HL-60 (cell line): ENCODE measurements around the gene VPS13D.

Experiments
- DNase-seq, 2 experiments: peaks; one replicate each; pipeline ENCODE4 v3.0.0-alpha.2; 2010 to 2020; ENCODE audit warnings: low read depth in 1 of 2, low spot score in 1 of 2
- H3K27ac ChIP-seq: fragments of 250-450 bp; sonication (Bioruptor Pico); replicated peaks from 2 replicates; pipeline ENCODE4 v1.5.1; 2020; ENCODE audit warnings: mild to moderate bottlenecking, moderate library complexity
- H3K27me3 ChIP-seq: fragments of 250-450 bp; sonication (Bioruptor Pico); 2 replicates; pipeline ENCODE4 v1.5.1; 2021; ENCODE audit warnings: mild to moderate bottlenecking, moderate library complexity; ENCODE audit not compliant: insufficient read depth, poor library complexity, severe bottlenecking
- H3K4me3 ChIP-seq: replicated peaks from 2 replicates; pipeline ENCODE4 v1.5.1; 2011; ENCODE audit warnings: mild to moderate bottlenecking, control low read depth, low read length; ENCODE audit not compliant: insufficient read depth
- GABPA ChIP-seq: IDR thresholded peaks from 2 replicates; pipeline ENCODE4 v1.6.1; 2012; ENCODE audit warnings: low read depth
- POLR2AphosphoS5 ChIP-seq: IDR thresholded peaks from 2 replicates; pipeline ENCODE4 v1.6.1; 2012; ENCODE audit warnings: low read depth
- SPI1 ChIP-seq: IDR thresholded peaks from 2 replicates; pipeline ENCODE4 v1.6.1; 2012; ENCODE audit warnings: low read depth, mild to moderate bottlenecking, borderline replicate concordance
- TF ChIP-seq, protein P1 (sequence below): IDR thresholded peaks from 2 replicates; pipeline ENCODE4 v1.6.1; 2012; ENCODE audit warnings: low read depth; ENCODE audit not compliant: insufficient replicate concordance
- TF ChIP-seq, protein P2 (sequence below): IDR thresholded peaks from one replicate; pipeline ENCODE4 v1.5.1; 2011; ENCODE audit warnings: low read length, control low read depth, inconsistent platforms; ENCODE audit not compliant: insufficient read depth

Gene VPS13D

DNA sequence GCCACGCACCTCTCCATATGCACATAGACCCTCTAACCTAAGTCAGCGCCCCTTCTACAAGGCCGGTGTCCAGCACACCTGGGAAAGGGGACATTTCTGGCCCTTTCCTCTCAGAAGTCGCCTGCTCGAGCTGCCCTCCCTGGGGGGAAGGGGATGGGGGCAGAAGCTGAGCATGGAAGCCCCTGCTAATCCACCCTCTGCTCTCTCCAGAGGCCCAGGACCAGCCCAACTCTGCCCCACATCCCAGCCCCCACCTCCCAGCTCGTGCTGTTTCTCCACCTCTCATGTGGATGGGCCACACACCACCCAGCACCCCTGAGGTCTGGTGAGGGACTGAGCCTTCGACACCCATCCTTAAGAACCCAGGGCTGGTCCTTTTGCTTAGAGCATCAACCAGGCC, 48.3 kb upstream of the VPS13D start:
- no peak for DNase-seq
- no peaks in the 10 kb centered on the region for H3K27me3 ChIP-seq
- TF ChIP-seq, protein P1, sequence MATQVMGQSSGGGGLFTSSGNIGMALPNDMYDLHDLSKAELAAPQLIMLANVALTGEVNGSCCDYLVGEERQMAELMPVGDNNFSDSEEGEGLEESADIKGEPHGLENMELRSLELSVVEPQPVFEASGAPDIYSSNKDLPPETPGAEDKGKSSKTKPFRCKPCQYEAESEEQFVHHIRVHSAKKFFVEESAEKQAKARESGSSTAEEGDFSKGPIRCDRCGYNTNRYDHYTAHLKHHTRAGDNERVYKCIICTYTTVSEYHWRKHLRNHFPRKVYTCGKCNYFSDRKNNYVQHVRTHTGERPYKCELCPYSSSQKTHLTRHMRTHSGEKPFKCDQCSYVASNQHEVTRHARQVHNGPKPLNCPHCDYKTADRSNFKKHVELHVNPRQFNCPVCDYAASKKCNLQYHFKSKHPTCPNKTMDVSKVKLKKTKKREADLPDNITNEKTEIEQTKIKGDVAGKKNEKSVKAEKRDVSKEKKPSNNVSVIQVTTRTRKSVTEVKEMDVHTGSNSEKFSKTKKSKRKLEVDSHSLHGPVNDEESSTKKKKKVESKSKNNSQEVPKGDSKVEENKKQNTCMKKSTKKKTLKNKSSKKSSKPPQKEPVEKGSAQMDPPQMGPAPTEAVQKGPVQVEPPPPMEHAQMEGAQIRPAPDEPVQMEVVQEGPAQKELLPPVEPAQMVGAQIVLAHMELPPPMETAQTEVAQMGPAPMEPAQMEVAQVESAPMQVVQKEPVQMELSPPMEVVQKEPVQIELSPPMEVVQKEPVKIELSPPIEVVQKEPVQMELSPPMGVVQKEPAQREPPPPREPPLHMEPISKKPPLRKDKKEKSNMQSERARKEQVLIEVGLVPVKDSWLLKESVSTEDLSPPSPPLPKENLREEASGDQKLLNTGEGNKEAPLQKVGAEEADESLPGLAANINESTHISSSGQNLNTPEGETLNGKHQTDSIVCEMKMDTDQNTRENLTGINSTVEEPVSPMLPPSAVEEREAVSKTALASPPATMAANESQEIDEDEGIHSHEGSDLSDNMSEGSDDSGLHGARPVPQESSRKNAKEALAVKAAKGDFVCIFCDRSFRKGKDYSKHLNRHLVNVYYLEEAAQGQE: no peak
- 0 out of 2 replicates have a peak, but pooled peaks have one; percentile 7 for TF ChIP-seq POLR2AphosphoS5
- peak overlapping the region; percentile 81 for H3K27ac ChIP-seq
- no peak overlapping the region for H3K4me3 ChIP-seq

DNA sequence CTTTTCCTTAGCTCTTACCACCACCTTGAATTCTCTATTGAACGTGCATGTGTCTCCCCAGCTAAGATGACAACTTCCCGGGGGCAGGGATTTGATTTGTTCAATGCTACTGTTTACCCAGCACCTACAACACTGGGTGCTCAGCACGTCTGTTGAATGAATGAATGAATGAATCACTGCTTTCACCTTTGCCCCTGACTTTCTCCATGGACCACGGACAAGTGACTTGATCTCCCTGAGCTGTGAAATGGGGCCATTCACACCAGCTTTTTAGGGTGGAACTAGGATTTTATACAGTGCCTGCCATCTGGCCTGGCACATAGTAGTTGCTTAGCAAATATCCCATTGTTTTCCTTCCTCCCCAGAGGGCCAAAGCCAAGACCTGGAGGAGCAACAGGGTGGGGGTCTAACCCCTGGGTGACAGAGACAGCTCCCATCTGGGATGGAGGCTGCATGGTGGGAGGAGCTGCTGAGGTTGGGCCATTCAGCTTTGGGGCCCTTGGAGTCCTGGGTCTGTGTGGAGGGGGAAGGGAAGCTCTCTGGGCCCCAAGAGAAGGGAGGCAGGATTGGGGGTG, 47.3 kb upstream of the VPS13D start:
- no peak for DNase-seq
- TF ChIP-seq, protein P1: no peak
- TF ChIP-seq, protein P2, sequence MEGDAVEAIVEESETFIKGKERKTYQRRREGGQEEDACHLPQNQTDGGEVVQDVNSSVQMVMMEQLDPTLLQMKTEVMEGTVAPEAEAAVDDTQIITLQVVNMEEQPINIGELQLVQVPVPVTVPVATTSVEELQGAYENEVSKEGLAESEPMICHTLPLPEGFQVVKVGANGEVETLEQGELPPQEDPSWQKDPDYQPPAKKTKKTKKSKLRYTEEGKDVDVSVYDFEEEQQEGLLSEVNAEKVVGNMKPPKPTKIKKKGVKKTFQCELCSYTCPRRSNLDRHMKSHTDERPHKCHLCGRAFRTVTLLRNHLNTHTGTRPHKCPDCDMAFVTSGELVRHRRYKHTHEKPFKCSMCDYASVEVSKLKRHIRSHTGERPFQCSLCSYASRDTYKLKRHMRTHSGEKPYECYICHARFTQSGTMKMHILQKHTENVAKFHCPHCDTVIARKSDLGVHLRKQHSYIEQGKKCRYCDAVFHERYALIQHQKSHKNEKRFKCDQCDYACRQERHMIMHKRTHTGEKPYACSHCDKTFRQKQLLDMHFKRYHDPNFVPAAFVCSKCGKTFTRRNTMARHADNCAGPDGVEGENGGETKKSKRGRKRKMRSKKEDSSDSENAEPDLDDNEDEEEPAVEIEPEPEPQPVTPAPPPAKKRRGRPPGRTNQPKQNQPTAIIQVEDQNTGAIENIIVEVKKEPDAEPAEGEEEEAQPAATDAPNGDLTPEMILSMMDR: no peak
- TF ChIP-seq POLR2AphosphoS5 (no peak), GABPA (no peak), SPI1 (no peak)
- H3K4me3 ChIP-seq: no peak overlapping the region
- peak overlapping the region; percentile 21 for H3K27ac ChIP-seq
- no peaks in the 10 kb centered on the region for H3K27me3 ChIP-seq

DNA sequence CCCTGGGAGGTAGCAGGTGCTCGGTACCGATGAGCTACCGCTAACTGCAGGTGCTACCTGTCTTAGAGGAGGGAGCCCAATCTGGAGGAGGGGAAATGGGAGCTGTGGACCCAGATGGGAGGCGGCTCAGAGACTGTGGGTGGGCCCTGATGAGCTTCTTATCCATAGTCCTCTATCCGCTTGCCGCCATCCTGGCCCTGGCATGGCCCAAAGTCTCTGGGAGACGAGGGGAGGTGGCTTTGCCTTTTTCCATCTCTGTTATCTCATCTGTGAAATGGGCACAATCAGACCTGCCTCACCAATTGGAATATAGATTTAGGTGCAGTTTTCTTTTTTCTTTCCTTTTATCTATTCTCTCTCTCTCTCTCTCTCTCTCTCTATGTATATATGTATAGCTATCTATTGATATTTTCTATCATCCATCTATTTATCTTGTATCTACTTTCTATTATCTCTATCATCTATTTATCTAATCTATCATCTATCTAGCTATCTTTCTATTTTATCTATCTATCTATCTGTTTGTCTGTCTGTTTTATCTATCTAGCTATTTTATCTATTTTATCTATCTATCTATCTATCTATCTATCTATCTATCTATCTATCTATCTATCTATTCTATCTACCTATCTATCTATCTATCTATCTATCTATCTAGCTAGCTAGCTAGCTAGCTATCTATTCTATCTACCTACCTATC, 46.6 kb upstream of the VPS13D start:
- no peaks in the 10 kb centered on the region for H3K27me3 ChIP-seq
- TF ChIP-seq, protein P2: no peak
- no peak for TF ChIP-seq GABPA
- TF ChIP-seq POLR2AphosphoS5: no peak
- TF ChIP-seq, protein P1: no peak
- no peak for TF ChIP-seq SPI1
- no peak for DNase-seq
- no peak overlapping the region for H3K4me3 ChIP-seq
- H3K27ac ChIP-seq: no peak overlapping the region; the same call in 1 of the 2 replicates
